Testis (tissue), 3 donors: Measurements from ENCODE around the gene HSD11B1L. TPM values are rescaled to one million over a fixed set of nuclear protein-coding genes. Genes with fewer than 3 reads are reported as not detected.

Experiments used
- DNase-seq: peaks from one replicate; pipeline ENCODE4 v3.0.0-alpha.2; 2019
- H3K27ac ChIP-seq, 2 donors: fragments of 200-600 bp; sonication (generic); one replicate each; pipeline ENCODE4 v1.5.1; 2019
- H3K27me3 ChIP-seq: fragments of 200-600 bp; sonication (generic); one replicate; pipeline ENCODE4 v1.5.1; 2019
- H3K36me3 ChIP-seq: fragments of 200-600 bp; sonication (generic); one replicate; pipeline ENCODE4 v1.5.1; 2017; ENCODE audit warnings: low read depth; ENCODE audit errors: missing control alignments
- H3K4me1 ChIP-seq: fragments of 200-600 bp; sonication (generic); one replicate; pipeline ENCODE4 v1.5.1; 2019
- H3K4me3 ChIP-seq, 2 donors: fragments of 200-600 bp; sonication (generic); one replicate each; pipeline ENCODE4 v1.5.1; 2017 to 2019
- H3K9me3 ChIP-seq: fragments of 200-600 bp; sonication (generic); one replicate; pipeline ENCODE4 v1.5.1; 2017
- CTCF ChIP-seq, 3 experiments: fragments of 450-650 bp in 2 of 3; fragments of 200-600 bp in 1 of 3; sonication (generic) in 1 of 3; IDR thresholded peaks; one replicate each; pipeline ENCODE4 v1.5.1; 2016 to 2019; ENCODE audit warnings: antibody characterized with exemption in 3 of 3, mild to moderate bottlenecking in 2 of 3, moderate library complexity in 1 of 3
- POLR2A ChIP-seq: fragments of 450-650 bp; IDR thresholded peaks from one replicate; pipeline ENCODE4 v1.6.1; 2017; ENCODE audit warnings: antibody characterized with exemption, mild to moderate bottlenecking, moderate library complexity
- WGBS, 2 donors: methylation state at CpG; one replicate each; pipeline ENCODE4 v1.1.5; 2018; 5-methylcytosine and 5-hydroxymethylcytosine counted together
- intact Hi-C: fragments of 100-400 bp; cut with DNase I; formaldehyde crosslinking; loops from one replicate; pipeline ENCODE4 v1.15.1; 2023; ENCODE audit warnings: low total_unique reads
- polyA plus RNA-seq: library from polyadenylated mRNA; stranded (reverse); fragments of 350-450 nt; fragmentation: Illumina TruSeq; extraction: RNeasy Lipid Tissue Mini Kit (QIAGEN cat#74804); gene quantifications from one replicate; pipeline ENCODE4 v1.2.3, GENCODE V29; 2014; ENCODE audit warnings: low read depth, low replicate concordance; ENCODE audit not compliant: insufficient read depth
- total RNA-seq, 2 donors: library from RNA; depleted of rRNA; stranded (reverse); fragments of >200 nt; gene quantifications; one replicate each; pipeline ENCODE4 v1.2.3, GENCODE V29; 2016

Gene HSD11B1L
- total and polyA plus RNA-seq, 3 donors from 2014 or later = 8.1 to 21.0 (median 18.8) TPM

DNA sequence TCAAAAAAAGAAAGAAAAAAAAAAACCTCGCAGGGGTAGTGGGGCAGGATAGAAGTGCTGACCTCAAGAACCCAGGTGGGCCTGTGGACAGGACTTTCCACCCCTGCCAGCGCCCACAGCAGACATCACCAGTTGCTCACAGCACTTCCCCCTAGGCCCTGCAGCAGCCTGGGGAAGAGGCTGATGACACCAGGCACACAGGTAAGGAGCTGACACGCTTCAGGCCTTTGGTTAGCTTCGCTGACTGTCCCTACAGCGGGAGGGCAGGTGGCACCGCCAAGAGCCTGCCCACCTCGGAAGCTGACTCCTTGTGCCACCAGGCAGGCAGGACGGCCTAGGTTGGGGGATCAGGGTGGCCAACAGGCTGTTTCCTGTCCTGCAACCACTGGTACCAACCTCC is 30.2 kb downstream of the HSD11B1L start:
- no peaks in the 10 kb centered on the region for H3K36me3 ChIP-seq
- H3K27me3 ChIP-seq = no peaks in the 10 kb centered on the region
- intact Hi-C loops = no loop called here
- WGBS, 2 donors = 96% methylated on average over 6 to 8 of the region's 8 CpGs
- DNase-seq = no peak
- H3K4me1 ChIP-seq = no peaks in the 10 kb centered on the region
- no peak for TF ChIP-seq CTCF (IDR thresholded peaks at IDR 0.05)
- TF ChIP-seq POLR2A = no peak
- no peak overlapping the region for H3K4me3 ChIP-seq
- no peaks in the 10 kb centered on the region for H3K9me3 ChIP-seq
- no peak overlapping the region for H3K27ac ChIP-seq

- Histone ChIP-seq H3K36me3 (no peaks in the 10 kb centered on the region), H3K27ac (no peak overlapping the region), H3K4me3 (no peak overlapping the region), H3K27me3 (no peaks in the 10 kb centered on the region), H3K4me1 (no peaks in the 10 kb centered on the region), H3K9me3 (no peaks in the 10 kb centered on the region)
- no peak for DNase-seq
- intact Hi-C loops = no loop called here
- no peak for TF ChIP-seq POLR2A
- TF ChIP-seq CTCF (IDR thresholded peaks at IDR 0.05) = no peak
- 86 to 94% methylated on average over 9 to 25 of the region's 25 CpGs for WGBS, 2 donors
Observed at GRCh38 chr19:5711713-5712161, 30.9 kb downstream of the HSD11B1L start.

GRCh38 chr19:5713228-5713627 is 32.4 kb downstream of the HSD11B1L start:
- H3K27ac ChIP-seq = no peak overlapping the region
- no peak for DNase-seq
- peaks cover 6% of the 10 kb centered on the region for H3K4me1 ChIP-seq
- WGBS, 2 donors = 94 to 95% methylated on average over 5 to 9 of the region's 9 CpGs
- intact Hi-C loops = no loop called here
- H3K9me3 ChIP-seq = no peaks in the 10 kb centered on the region
- no peaks in the 10 kb centered on the region for H3K27me3 ChIP-seq
- no peak overlapping the region for H3K4me3 ChIP-seq
- H3K36me3 ChIP-seq = no peaks in the 10 kb centered on the region
- TF ChIP-seq CTCF (IDR thresholded peaks at IDR 0.05) = no peak
- TF ChIP-seq POLR2A = no peak

DNA sequence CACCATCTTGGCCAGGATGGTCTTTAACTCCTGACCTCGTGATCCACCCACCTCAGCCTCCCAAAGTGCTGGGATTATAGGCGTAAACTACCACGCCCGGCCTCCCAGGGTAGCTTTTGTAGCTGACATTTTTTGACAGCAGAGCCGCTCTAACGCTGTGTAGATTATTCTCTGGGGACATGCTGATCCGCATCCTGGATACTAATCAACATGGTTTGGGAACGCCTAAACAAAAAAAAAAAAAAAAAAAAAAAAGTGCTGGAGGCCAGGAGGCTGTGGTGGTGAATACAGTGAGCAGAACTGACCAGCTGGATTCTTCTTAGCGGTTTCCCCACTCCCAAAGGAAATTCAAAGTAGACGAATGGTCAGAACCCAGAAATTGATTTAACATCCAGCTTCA is 34.0 kb downstream of the HSD11B1L start:
- intact Hi-C loops = no loop called here
- Histone ChIP-seq H3K27ac (no peak overlapping the region), H3K4me1 (peaks cover 18% of the 10 kb centered on the region), H3K4me3 (no peak overlapping the region), H3K27me3 (no peaks in the 10 kb centered on the region), H3K9me3 (no peaks in the 10 kb centered on the region), H3K36me3 (no peaks in the 10 kb centered on the region)
- no peak for TF ChIP-seq CTCF (IDR thresholded peaks at IDR 0.05)
- no peak for DNase-seq
- WGBS, 2 donors = 86 to 92% methylated on average over 10 of the region's 10 CpGs

GRCh38 chr19:5717215-5717935 is 36.5 kb downstream of the HSD11B1L start:
- no peaks in the 10 kb centered on the region for H3K9me3 ChIP-seq
- H3K4me3 ChIP-seq = no peak overlapping the region
- WGBS, 2 donors = 62 to 70% methylated on average over 8 of the region's 8 CpGs
- no peaks in the 10 kb centered on the region for H3K36me3 ChIP-seq
- intact Hi-C loops = no loop called here
- no peak overlapping the region for H3K27ac ChIP-seq
- H3K27me3 ChIP-seq = no peaks in the 10 kb centered on the region
- peaks cover 18% of the 10 kb centered on the region for H3K4me1 ChIP-seq
- DNase-seq = no peak
- TF ChIP-seq CTCF (IDR thresholded peaks at IDR 0.05) = no peak
- TF ChIP-seq POLR2A = no peak
